ENCODE results near the gene CYP2S1. TPM values are rescaled to one million over a fixed set of nuclear protein-coding genes. Genes with fewer than 3 reads are reported as not detected.
A peak's percentile ranks its signal among the peaks of the same experiment; 100 is the strongest.
"Not testable (repeated sequence)": the region's sequence is repeated elsewhere in the genome, so short reads cannot be mapped to it uniquely, and the experiment has no call there.

Gene CYP2S1
- total RNA-seq, 3 donors from 2014 or later: 0.80 to 2.0 (median 2.0) TPM

GRCh38 chr19:41174297-41174928 is 18.6 kb upstream of the CYP2S1 start:
- no peaks in the 10 kb centered on the region for H3K4me1 ChIP-seq
- H3K27ac ChIP-seq: no peak overlapping the region
- DNase-seq (ENCODE audit: low spot score in 2 of 2): no peak
- no peaks in the 10 kb centered on the region for H3K27me3 ChIP-seq
- H3K36me3 ChIP-seq: no peaks in the 10 kb centered on the region
- TF ChIP-seq, protein P1, sequence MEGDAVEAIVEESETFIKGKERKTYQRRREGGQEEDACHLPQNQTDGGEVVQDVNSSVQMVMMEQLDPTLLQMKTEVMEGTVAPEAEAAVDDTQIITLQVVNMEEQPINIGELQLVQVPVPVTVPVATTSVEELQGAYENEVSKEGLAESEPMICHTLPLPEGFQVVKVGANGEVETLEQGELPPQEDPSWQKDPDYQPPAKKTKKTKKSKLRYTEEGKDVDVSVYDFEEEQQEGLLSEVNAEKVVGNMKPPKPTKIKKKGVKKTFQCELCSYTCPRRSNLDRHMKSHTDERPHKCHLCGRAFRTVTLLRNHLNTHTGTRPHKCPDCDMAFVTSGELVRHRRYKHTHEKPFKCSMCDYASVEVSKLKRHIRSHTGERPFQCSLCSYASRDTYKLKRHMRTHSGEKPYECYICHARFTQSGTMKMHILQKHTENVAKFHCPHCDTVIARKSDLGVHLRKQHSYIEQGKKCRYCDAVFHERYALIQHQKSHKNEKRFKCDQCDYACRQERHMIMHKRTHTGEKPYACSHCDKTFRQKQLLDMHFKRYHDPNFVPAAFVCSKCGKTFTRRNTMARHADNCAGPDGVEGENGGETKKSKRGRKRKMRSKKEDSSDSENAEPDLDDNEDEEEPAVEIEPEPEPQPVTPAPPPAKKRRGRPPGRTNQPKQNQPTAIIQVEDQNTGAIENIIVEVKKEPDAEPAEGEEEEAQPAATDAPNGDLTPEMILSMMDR (IDR thresholded peaks at IDR 0.05): no peak
- TF ChIP-seq POLR2A (IDR thresholded peaks at IDR 0.05) (no peak), POLR2AphosphoS5 (IDR thresholded peaks at IDR 0.05) (no peak)
- no peaks in the 10 kb centered on the region for H3K9me3 ChIP-seq
- intact Hi-C loops (cut with DNase I; ENCODE audit: low total_unique reads): no loop called here
- H3K4me3 ChIP-seq: no peak overlapping the region

DNA sequence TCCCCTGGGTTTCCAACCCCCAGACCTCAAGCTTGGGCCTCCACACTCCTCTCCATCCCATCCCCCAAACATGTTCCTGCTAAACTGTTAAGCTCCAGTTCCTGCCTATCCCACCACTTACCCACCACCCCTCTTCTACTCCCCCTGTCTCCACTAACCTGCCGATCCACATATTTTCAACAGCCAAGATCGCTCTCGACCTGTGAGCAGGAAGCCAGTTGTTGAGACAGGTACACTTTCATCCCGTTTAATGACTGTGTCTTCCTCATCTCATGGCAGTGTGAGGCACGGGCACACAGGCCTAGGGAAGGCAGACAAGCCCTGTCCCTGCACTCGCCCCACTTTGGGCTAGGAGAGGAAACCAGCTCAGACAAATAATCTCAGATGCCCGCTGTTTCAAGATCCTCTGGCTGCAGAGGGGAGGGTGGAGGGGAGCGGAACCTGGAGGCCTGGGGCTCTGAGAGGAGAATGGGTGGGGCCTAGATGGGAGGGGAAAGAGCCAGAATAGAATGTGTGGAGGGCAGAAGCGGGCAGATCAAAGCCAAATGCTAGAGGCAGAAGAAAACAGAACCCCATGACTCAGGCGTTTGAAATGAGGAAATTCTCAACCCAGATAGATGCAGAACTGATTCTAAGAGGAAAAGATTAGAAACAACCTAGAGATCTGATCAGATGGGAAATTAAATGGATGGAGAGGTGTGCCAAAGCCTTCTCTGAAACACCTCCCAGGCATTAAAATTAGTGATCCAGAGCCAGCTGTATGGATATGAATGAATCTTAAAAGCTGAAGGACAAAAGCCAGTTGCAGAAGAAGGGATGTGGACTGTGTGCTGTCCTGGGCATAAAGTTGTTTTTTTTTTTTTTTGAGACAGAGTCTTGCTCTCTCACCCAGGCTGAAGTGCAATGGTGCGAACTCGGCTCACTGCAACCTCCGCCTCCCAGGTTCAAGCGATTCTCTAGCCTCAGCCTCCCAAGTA is 16.9 kb upstream of the CYP2S1 start:
- peak overlapping the region in 1 of 3 donors; percentile 3 for H3K4me3 ChIP-seq
- H3K36me3 ChIP-seq: no peaks in the 10 kb centered on the region
- TF ChIP-seq POLR2AphosphoS5 (IDR thresholded peaks at IDR 0.05) (no peak), POLR2A (IDR thresholded peaks at IDR 0.05) (no peak)
- TF ChIP-seq, protein P1 (IDR thresholded peaks at IDR 0.05): no peak
- no peaks in the 10 kb centered on the region for H3K27me3 ChIP-seq
- H3K9me3 ChIP-seq: no peaks in the 10 kb centered on the region
- no peaks in the 10 kb centered on the region for H3K4me1 ChIP-seq
- peak overlapping the region; percentile 49 to 70 for H3K27ac ChIP-seq
- peak in 1 of 2 donors; percentile 46 for DNase-seq (ENCODE audit: low spot score in 2 of 2)
- intact Hi-C loops (cut with DNase I; ENCODE audit: low total_unique reads): no loop called here

DNA sequence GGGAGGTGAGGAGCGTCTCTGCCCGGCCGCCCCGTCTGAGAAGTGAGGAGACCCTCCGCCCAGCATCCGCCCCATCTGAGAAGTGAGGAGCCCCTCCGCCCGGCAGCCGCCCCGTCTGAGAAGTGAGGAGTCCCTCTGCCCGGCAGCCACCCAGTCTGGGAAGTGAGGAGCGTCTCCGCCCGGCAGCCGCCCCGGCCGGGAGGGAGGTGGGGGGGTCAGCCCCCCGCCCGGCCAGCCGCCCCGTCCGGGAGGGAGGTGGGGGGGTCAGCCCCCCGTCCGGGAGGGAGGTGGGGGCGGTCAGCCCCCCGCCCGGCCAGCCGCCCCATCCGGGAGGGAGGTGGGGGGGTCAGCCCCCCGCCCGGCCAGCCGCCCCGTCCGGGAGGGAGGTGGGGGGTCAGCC is 12.8 kb upstream of the CYP2S1 start:
- H3K4me1 ChIP-seq; H3K36me3 ChIP-seq; H3K27me3 ChIP-seq; intact Hi-C loops (cut with DNase I; ENCODE audit: low total_unique reads); H3K9me3 ChIP-seq; H3K4me3 ChIP-seq; DNase-seq (ENCODE audit: low spot score in 2 of 2); H3K27ac ChIP-seq: not testable (repeated sequence)

DNA sequence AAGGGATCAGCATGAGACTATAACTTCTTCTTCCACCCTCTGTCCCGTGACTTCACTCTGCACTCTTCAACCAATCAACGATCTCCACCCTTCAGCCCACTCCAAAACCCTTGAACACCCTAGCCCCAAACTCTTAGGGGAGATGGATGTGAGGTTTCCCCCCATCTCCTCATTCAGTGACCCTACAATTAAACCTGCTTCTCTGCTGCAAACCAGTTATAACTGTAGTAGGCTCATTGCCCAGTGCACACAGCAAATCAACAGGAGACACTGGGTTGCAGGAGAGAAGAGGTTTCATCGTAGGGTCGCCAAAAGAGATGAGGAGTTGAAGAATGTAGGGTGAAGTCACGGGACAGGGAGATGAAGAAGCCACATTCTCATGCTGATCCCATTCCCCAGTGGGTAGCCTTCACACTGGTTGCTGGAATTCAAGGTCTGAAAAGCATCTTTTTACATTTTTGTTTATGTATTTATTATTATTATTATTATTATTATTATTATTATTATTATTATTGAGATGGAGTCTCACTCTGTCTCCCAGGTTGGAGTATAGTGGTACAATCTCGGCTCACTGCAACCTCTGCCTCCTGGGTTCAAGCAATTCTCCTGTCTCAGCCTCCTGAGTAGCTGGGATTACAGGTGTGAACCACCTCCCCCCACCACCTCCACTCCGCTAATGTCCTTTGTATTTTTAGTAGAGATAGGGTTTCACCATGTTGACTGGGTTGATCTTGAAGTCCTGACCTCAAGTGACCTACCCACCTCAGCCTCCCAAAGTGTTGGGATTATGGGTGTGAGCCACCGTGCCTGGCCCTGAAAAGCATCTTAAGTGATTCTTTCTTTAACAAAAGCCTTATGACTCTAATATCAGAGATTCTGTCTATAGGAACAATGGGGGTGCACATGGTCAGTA is 5.8 kb upstream of the CYP2S1 start:
- H3K9me3 ChIP-seq: no peaks in the 10 kb centered on the region
- H3K27me3 ChIP-seq: peaks cover 0 to 6% of the 10 kb centered on the region in 2 donors
- no peak overlapping the region for H3K4me3 ChIP-seq
- H3K36me3 ChIP-seq: no peaks in the 10 kb centered on the region
- DNase-seq (ENCODE audit: low spot score in 2 of 2): no peak
- TF ChIP-seq POLR2AphosphoS5 (IDR thresholded peaks at IDR 0.05) (no peak), POLR2A (IDR thresholded peaks at IDR 0.05) (no peak)
- TF ChIP-seq, protein P1 (IDR thresholded peaks at IDR 0.05): no peak
- intact Hi-C loops (cut with DNase I; ENCODE audit: low total_unique reads): no loop called here
- no peaks in the 10 kb centered on the region for H3K4me1 ChIP-seq
- H3K27ac ChIP-seq: no peak overlapping the region

GRCh38 chr19:41187884-41188279 is 5.1 kb upstream of the CYP2S1 start:
- H3K27me3 ChIP-seq: peaks cover under 1 to 12% of the 10 kb centered on the region in 2 donors
- intact Hi-C loops (cut with DNase I; ENCODE audit: low total_unique reads): no loop called here
- no peak overlapping the region for H3K4me3 ChIP-seq
- TF ChIP-seq, protein P1 (IDR thresholded peaks at IDR 0.05): no peak
- TF ChIP-seq POLR2A (IDR thresholded peaks at IDR 0.05) (no peak), POLR2AphosphoS5 (IDR thresholded peaks at IDR 0.05) (no peak)
- H3K4me1 ChIP-seq: no peaks in the 10 kb centered on the region
- no peak overlapping the region for H3K27ac ChIP-seq
- H3K9me3 ChIP-seq: no peaks in the 10 kb centered on the region
- no peaks in the 10 kb centered on the region for H3K36me3 ChIP-seq
- DNase-seq (ENCODE audit: low spot score in 2 of 2): no peak

Measured in breast epithelium (tissue), 4 donors.